H1 (cell line): ENCODE results near the gene NT5DC1. TPM values are rescaled to one million over a fixed set of nuclear protein-coding genes. Genes with fewer than 3 reads are reported as not detected.

Source experiments
- CEBPB ChIP-seq: IDR thresholded peaks from 2 replicates; pipeline ENCODE4 v1.6.1; 2012; ENCODE audit warnings: low read depth, low read length
- NANOG ChIP-seq: IDR thresholded peaks from 2 replicates; pipeline ENCODE4 v1.6.1; 2011; ENCODE audit warnings: low read length, low read depth, mild to moderate bottlenecking, inconsistent platforms; ENCODE audit not compliant: insufficient read depth, poor library complexity, severe bottlenecking
- polyA plus RNA-seq, 7 experiments: library from polyadenylated mRNA; depleted of rRNA in 3 of 7; stranded (reverse) in 5 of 7; unstranded in 2 of 7; fragments of >200 nt in 5 of 7; fragments of 200-250 nt in 2 of 7; gene quantifications; 1 replicate in 5 of 7; 2 replicates in 1 of 7; 4 replicates in 1 of 7; pipeline versions ENCODE4 v1.2.1 to v1.2.3, GENCODE V29; 2011 to 2013; ENCODE audit warnings: missing spikeins in 2 of 7, mixed read lengths in 2 of 7
- total RNA-seq: library from RNA; stranded (reverse); fragmentation: NEBNext Ultra II Directional; extraction: Animal tissue kit (Norgen Biotek cat#: 25700); gene quantifications from 2 replicates; pipeline ENCODE4 v1.2.1, GENCODE V29; 2021

Gene NT5DC1
- total and polyA plus RNA-seq, 2 of the 8 experiments (the other 6 are each of a cell fraction or from before 2014, with no cell fraction given) = 25.3 to 72.7 TPM

GRCh38 chr6:116239856-116240255 is 139.2 kb downstream of the NT5DC1 start (continued):
- TF ChIP-seq NANOG = no peak
- TF ChIP-seq CEBPB = no peak
- TF ChIP-seq, all 59 proteins: peak for 0
